HEK293 (cell line): ENCODE data around the gene NFIB.

Experiments
- CTCF ChIA-PET: fragments of 350-600 bp; formaldehyde crosslinking; extraction: SDS; loops from one replicate; lab custom pipeline; 2021; ENCODE audit warnings: antibody characterized with exemption; lab: Yijun Ruan, JAX
- POLR2A ChIA-PET: fragments of 300-600 bp; formaldehyde crosslinking; extraction: SDS; loops from one replicate; lab custom pipeline; 2020; ENCODE audit warnings: antibody characterized with exemption, inconsistent platforms; lab: Yijun Ruan, JAX
- H3K27ac ChIP-seq: fragments of 200-500 bp; sonication (Bioruptor generic); 2 replicates; pipeline ENCODE4 v1.5.1; 2014; ENCODE audit warnings: low read depth, low read length, control low read depth, inconsistent platforms; ENCODE audit errors: extremely low read depth
- H3K36me3 ChIP-seq, 2 experiments: fragments of 200-500 bp in 1 of 2; sonication (Bioruptor generic) in 1 of 2; 1 replicate in 1 of 2; 2 replicates in 1 of 2; pipeline ENCODE4 v1.5.1; 2014 to 2017; ENCODE audit warnings: inconsistent platforms in 2 of 2, low read length in 2 of 2; ENCODE audit not compliant: control insufficient read depth in 2 of 2, insufficient read depth in 1 of 2
- H3K4me1 ChIP-seq: fragments of 200-500 bp; sonication (Bioruptor generic); 2 replicates; pipeline ENCODE4 v1.5.1; 2014; ENCODE audit warnings: mild to moderate bottlenecking, low read length, inconsistent platforms; ENCODE audit not compliant: control insufficient read depth, insufficient read depth
- H3K4me3 ChIP-seq: 2 replicates; pipeline ENCODE4 v1.5.1; 2011; ENCODE audit warnings: low read depth, mild to moderate bottlenecking, control low read depth, low read length, moderate library complexity
- H3K9me3 ChIP-seq: fragments of 200-500 bp; sonication (Bioruptor generic); 2 replicates; pipeline ENCODE4 v1.5.1; 2014; ENCODE audit warnings: low read depth, low read length, inconsistent platforms; ENCODE audit not compliant: control insufficient read depth, insufficient read depth
- AEBP2 ChIP-seq: fragments of 450-650 bp; formaldehyde crosslinking; IDR thresholded peaks from 2 replicates; pipeline ENCODE4 v1.5.1; 2016; ENCODE audit warnings: missing biosample characterization, missing genetic modification characterization, borderline replicate concordance
- BCL11B ChIP-seq: fragments of 450-650 bp; formaldehyde crosslinking; IDR thresholded peaks from 2 replicates; pipeline ENCODE4 v1.5.1; 2016; ENCODE audit warnings: low read depth, missing biosample characterization, missing genetic modification characterization
- FEZF1 ChIP-seq: fragments of 450-650 bp; formaldehyde crosslinking; IDR thresholded peaks from 2 replicates; pipeline ENCODE4 v1.5.1; 2016; ENCODE audit warnings: missing biosample characterization, missing genetic modification characterization
- GLIS2 ChIP-seq: fragments of 450-650 bp; formaldehyde crosslinking; IDR thresholded peaks from 2 replicates; pipeline ENCODE4 v1.5.1; 2016; ENCODE audit warnings: missing biosample characterization, missing genetic modification characterization
- HOXD13 ChIP-seq: sonication (generic); formaldehyde crosslinking; IDR thresholded peaks from 2 replicates; pipeline ENCODE4 v1.8.0; 2022; ENCODE audit warnings: missing genetic modification reagents, borderline replicate concordance
- INSM2 ChIP-seq: fragments of 450-650 bp; formaldehyde crosslinking; IDR thresholded peaks from 2 replicates; pipeline ENCODE4 v1.5.1; 2016; ENCODE audit warnings: missing biosample characterization, missing genetic modification characterization
- PATZ1 ChIP-seq: fragments of 450-650 bp; formaldehyde crosslinking; IDR thresholded peaks from 2 replicates; pipeline ENCODE4 v1.5.1; 2016; ENCODE audit warnings: missing biosample characterization, missing genetic modification characterization
- PRDM6 ChIP-seq: fragments of 450-650 bp; formaldehyde crosslinking; IDR thresholded peaks from 2 replicates; pipeline ENCODE4 v1.5.1; 2017; ENCODE audit warnings: missing biosample characterization, missing genetic modification characterization
- SP7 ChIP-seq: fragments of 450-650 bp; formaldehyde crosslinking; IDR thresholded peaks from 2 replicates; pipeline ENCODE4 v1.5.1; 2016; ENCODE audit warnings: missing biosample characterization, missing genetic modification characterization
- ZBTB20 ChIP-seq: fragments of 450-650 bp; formaldehyde crosslinking; IDR thresholded peaks from 2 replicates; pipeline ENCODE4 v1.5.1; 2016; ENCODE audit warnings: missing biosample characterization, missing genetic modification characterization
- ZBTB8A ChIP-seq: fragments of 450-650 bp; formaldehyde crosslinking; IDR thresholded peaks from 2 replicates; pipeline ENCODE4 v1.5.1; 2016; ENCODE audit warnings: missing biosample characterization, missing genetic modification characterization
- ZFHX2 ChIP-seq: fragments of 450-650 bp; formaldehyde crosslinking; conservative IDR thresholded peaks from 2 replicates; pipeline ENCODE4 v1.5.1; 2016; ENCODE audit warnings: missing biosample characterization, missing genetic modification characterization
- ZNF10 ChIP-seq: fragments of 450-650 bp; formaldehyde crosslinking; IDR thresholded peaks from 2 replicates; pipeline ENCODE4 v1.5.1; 2017; ENCODE audit warnings: missing biosample characterization, missing genetic modification characterization
- ZNF114 ChIP-seq: fragments of 450-650 bp; formaldehyde crosslinking; IDR thresholded peaks from 2 replicates; pipeline ENCODE4 v1.5.0; 2017; ENCODE audit warnings: missing biosample characterization, missing genetic modification characterization
- ZNF174 ChIP-seq: fragments of 450-650 bp; formaldehyde crosslinking; IDR thresholded peaks from 2 replicates; pipeline ENCODE4 v1.5.0; 2017; ENCODE audit warnings: missing biosample characterization, mild to moderate bottlenecking, missing genetic modification characterization
- ZNF280C ChIP-seq: fragments of 450-650 bp; formaldehyde crosslinking; IDR thresholded peaks from 2 replicates; pipeline ENCODE4 v1.5.1; 2016; ENCODE audit warnings: missing biosample characterization, missing genetic modification characterization
- ZNF391 ChIP-seq: fragments of 450-650 bp; formaldehyde crosslinking; IDR thresholded peaks from 2 replicates; pipeline ENCODE4 v1.5.1; 2016; ENCODE audit warnings: low read depth, missing biosample characterization, missing genetic modification characterization, borderline replicate concordance
- ZNF416 ChIP-seq: fragments of 450-650 bp; formaldehyde crosslinking; IDR thresholded peaks from 2 replicates; pipeline ENCODE4 v1.5.1; 2016; ENCODE audit warnings: missing biosample characterization, missing genetic modification characterization
- ZNF624 ChIP-seq: fragments of 450-650 bp; formaldehyde crosslinking; IDR thresholded peaks from 2 replicates; pipeline ENCODE4 v1.5.1; 2017; ENCODE audit warnings: missing biosample characterization, missing genetic modification characterization
- ZNF658 ChIP-seq: fragments of 450-650 bp; formaldehyde crosslinking; IDR thresholded peaks from 2 replicates; pipeline ENCODE4; 2016; ENCODE audit warnings: missing biosample characterization, missing genetic modification characterization
- ZNF76 ChIP-seq: fragments of 450-650 bp; formaldehyde crosslinking; IDR thresholded peaks from 2 replicates; pipeline ENCODE4; 2016; ENCODE audit warnings: low read depth, missing biosample characterization, missing genetic modification characterization, borderline replicate concordance
- ZXDB ChIP-seq: fragments of 450-650 bp; formaldehyde crosslinking; IDR thresholded peaks from 2 replicates; pipeline ENCODE4 v1.5.1; 2016; ENCODE audit warnings: missing biosample characterization, missing genetic modification characterization

The NFIB gene

GRCh38 chr9:14315875-14316601 is 2.1 kb upstream of the NFIB start (continued):
- TF ChIP-seq SP7 (tag by site-specific recombination), result 0 out of 2 replicates have a peak, but pooled peaks have one; percentile 10
- peak; percentile 42; the same call in 1 of the 2 replicates for TF ChIP-seq GLIS2 (tag by site-specific recombination)
- TF ChIP-seq ZFHX2 (tag by site-specific recombination), result peak; percentile 50; the same call in 1 of the 2 replicates
- TF ChIP-seq ZXDB, result 0 out of 2 replicates have a peak, but pooled peaks have one; percentile 30
- TF ChIP-seq PRDM6 (tag by site-specific recombination), result peak; percentile 38; the same call in 1 of the 2 replicates
- no peak for TF ChIP-seq ZNF416
- TF ChIP-seq FEZF1, result peak; percentile 69
- no peak for TF ChIP-seq ZNF624 (tag by site-specific recombination)
- TF ChIP-seq ZNF10 (tag by site-specific recombination), result 0 out of 2 replicates have a peak, but pooled peaks have one; percentile 37
- peak; percentile 42; the same call in 1 of the 2 replicates for TF ChIP-seq ZBTB20

GRCh38 chr9:14314929-14315874 is 1.3 kb upstream of the NFIB start:
- H3K36me3 ChIP-seq, result no peaks in the 10 kb centered on the region
- H3K4me3 ChIP-seq, result peak overlapping the region; percentile 98
- ChIA-PET CTCF (interaction anchor here (0.9 to 1.6 kb wide), 3 partner anchors 38 to 114 kb away, joined by 3 to 9 read pairs (median 5); no protein-coding TSS in a partner anchor), POLR2A (interaction anchor here (0.6 to 1.9 kb wide), 15 partner anchors 8 to 217 kb away, joined by 3 to 12 read pairs (median 4); no protein-coding TSS in a partner anchor)
- peaks cover 28% of the 10 kb centered on the region for H3K4me1 ChIP-seq
- H3K27ac ChIP-seq, result peak overlapping the region; percentile 100
- no peaks in the 10 kb centered on the region for H3K9me3 ChIP-seq
- TF ChIP-seq ZNF174 (no peak), ZNF114 (tag by site-specific recombination) (no peak), ZNF76 (tag by site-specific recombination) (peak; percentile 38; the same call in 1 of the 2 replicates), ZNF391 (tag by site-specific recombination) (no peak), HOXD13 (CRISPR knock-in tag) (peak; percentile 4; the same call in 1 of the 2 replicates), ZNF658 (no peak), ZNF280C (no peak), ZBTB8A (peak; percentile 87), BCL11B (tag by site-specific recombination) (no peak), AEBP2 (tag by site-specific recombination) (no peak), PATZ1 (peak; percentile 68; the same call in 1 of the 2 replicates), INSM2 (tag by site-specific recombination) (no peak)
